ENCODE data around the gene UST. TPM values are rescaled to one million over a fixed set of nuclear protein-coding genes. Genes with fewer than 3 reads are reported as not detected.

The UST gene
- total and polyA plus RNA-seq, 2 of the 8 experiments (the other 6 are each of a cell fraction or from before 2014, with no cell fraction given) = 13.5 to 34.5 TPM

- Histone ChIP-seq H2BK12ac (ENCODE audit: low read depth, low read length) (no peak overlapping the region), H3K4me2 (ENCODE audit: insufficient read depth in 1 of 2, low read depth in 2 of 2, low read length in 2 of 2) (no peak overlapping the region), H3K4me1 (replicated peaks in 1 of 4; ENCODE audit: control insufficient read depth in 3 of 4, insufficient read depth in 4 of 4, low read length in 3 of 4) (peaks cover 0 to 15% (median 0%) of the 10 kb centered on the region in 4 experiments; a peak in 2 of 7 replicates), H3K18ac (ENCODE audit: extremely low read depth, low read length) (no peak overlapping the region), H4K20me1 (replicated peaks in 1 of 2; ENCODE audit: control insufficient read depth in 1 of 2, insufficient read depth in 2 of 2, low read length in 2 of 2) (peaks cover 3 to 4% of the 10 kb centered on the region in 2 experiments), H3K9ac (replicated peaks in 1 of 4; ENCODE audit: extremely low read depth in 1 of 4, low read depth in 3 of 4, low read length in 3 of 4) (no peak overlapping the region), H4K8ac (ENCODE audit: extremely low read depth, insufficient read depth, low read length) (no peak overlapping the region), H2BK15ac (ENCODE audit: low read length) (no peak overlapping the region), H3K9me3 (ENCODE audit: insufficient read depth in 2 of 2, low read depth in 1 of 2, low read length in 1 of 2) (no peaks in the 10 kb centered on the region), H3K36me3 (ENCODE audit: control insufficient read depth in 2 of 4, insufficient read depth in 4 of 4, low read length in 3 of 4) (no peaks in the 10 kb centered on the region; a peak in 2 of 8 replicates), H2AK5ac (ENCODE audit: low read depth, low read length) (no peak overlapping the region), H3K79me2 (ENCODE audit: control insufficient read depth in 1 of 2, insufficient read depth in 2 of 2, low read length in 2 of 2) (peaks cover 7 to 97% of the 10 kb centered on the region in 2 experiments; a peak in 3 of 4 replicates), H3K14ac (ENCODE audit: insufficient read length) (no peak overlapping the region), H3K79me1 (ENCODE audit: low read depth, low read length) (peaks cover 5% of the 10 kb centered on the region), H3K27ac (ENCODE audit: low read depth, low read length) (no peak overlapping the region), H2BK5ac (ENCODE audit: low read depth, low read length) (no peak overlapping the region), H3K56ac (replicated peaks; ENCODE audit: insufficient read length, low read depth, low read length) (no peak overlapping the region), H2BK20ac (ENCODE audit: low read length) (no peak overlapping the region), H3K4ac (replicated peaks; ENCODE audit: insufficient read length, low read depth, low read length) (no peak overlapping the region), H2AFZ (ENCODE audit: low read length) (no peak overlapping the region), H4K5ac (ENCODE audit: insufficient read length, low read depth, low read length) (no peak overlapping the region), H3K4me3 (ENCODE audit: extremely low read depth in 1 of 4, insufficient read depth in 2 of 4, low read depth in 3 of 4, low read length in 4 of 4) (no peak overlapping the region), H4K91ac (replicated peaks; ENCODE audit: insufficient read length, low read length) (no peak overlapping the region), H3K23ac (ENCODE audit: insufficient read length) (no peak overlapping the region), H3K27me3 (replicated peaks in 1 of 4; ENCODE audit: control insufficient read depth in 3 of 4, extremely low read depth in 1 of 4, insufficient read depth in 3 of 4, low read length in 3 of 4) (no peaks in the 10 kb centered on the region), H3K23me2 (ENCODE audit: low read depth, low read length) (no peaks in the 10 kb centered on the region), H2BK120ac (replicated peaks; ENCODE audit: low read depth, low read length) (no peak overlapping the region)
- TF ChIP-seq TBP (IDR thresholded peaks at IDR 0.05; ENCODE audit: low read depth, low read length) (no peak), EZH2 (IDR thresholded peaks at IDR 0.05; ENCODE audit: low read depth, low read length, severe bottlenecking) (no peak), SIRT6 (IDR thresholded peaks at IDR 0.05; ENCODE audit: low read length) (no peak), BCL11A (IDR thresholded peaks at IDR 0.05; ENCODE audit: low read depth in 2 of 2, low read length in 2 of 2) (no peak), CHD1 (IDR thresholded peaks at IDR 0.05; ENCODE audit: low read depth, low read length) (no peak), MAFK (IDR thresholded peaks at IDR 0.05; ENCODE audit: low read depth, low read length) (no peak), KDM4A (IDR thresholded peaks at IDR 0.05; ENCODE audit: low read depth, low read length, severe bottlenecking) (no peak), TCF12 (IDR thresholded peaks at IDR 0.05; ENCODE audit: low read depth, low read length) (no peak), HDAC6 (IDR thresholded peaks at IDR 0.05; ENCODE audit: low read depth, low read length) (no peak), JUN (IDR thresholded peaks at IDR 0.05; ENCODE audit: low read depth, low read length) (no peak), EP300 (IDR thresholded peaks at IDR 0.05; ENCODE audit: borderline replicate concordance in 1 of 2, low read depth in 2 of 2, low read length in 2 of 2) (no peak), BRCA1 (IDR thresholded peaks at IDR 0.05; ENCODE audit: low read depth, low read length) (no peak), JUND (IDR thresholded peaks at IDR 0.05; ENCODE audit: low read length) (no peak), KDM1A (IDR thresholded peaks at IDR 0.05; ENCODE audit: borderline replicate concordance, low read length) (no peak), CHD2 (IDR thresholded peaks at IDR 0.05; ENCODE audit: low read length) (no peak)
- 95% methylated on average over 7 of the region's 7 CpGs; no CpG with 5 or more reads in 1 of the 2 experiments for WGBS, 2 experiments (ENCODE audit: extremely low coverage in 1 of 2, insufficient coverage in 1 of 2, insufficient read length in 1 of 2, insufficient replicate concordance in 2 of 2, low coverage in 1 of 2, low lambda C conversion rate in 2 of 2, missing lambda C conversion rate in 1 of 2)
- FAIRE-seq (no peak), DNase-seq (ENCODE audit: low read depth in 1 of 2, low spot score in 2 of 2) (no peak)
- POLR2A ChIA-PET (ENCODE audit: partially characterized antibody) = interaction anchor here (0.7 to 1.0 kb wide), 2 partner anchors 9 to 12 kb away, joined by 4 to 5 read pairs; no protein-coding TSS in a partner anchor
- CTCF ChIA-PET (ENCODE audit: partially characterized antibody) = interaction anchor here (0.7 to 3.1 kb wide), 6 partner anchors 10 to 203 kb away, joined by 3 to 8 read pairs (median 4); partner anchors contain the start of gene UST
Observed at GRCh38 chr6:148780918-148781436, 34.1 kb downstream of the UST start.

Data from H1 (cell line).